HEK293T (cell line): Measurements from ENCODE around the gene MRGPRF.
"Not testable (repeated sequence)": the region's sequence is repeated elsewhere in the genome, so short reads cannot be mapped to it uniquely, and the experiment has no call there.

Source experiments
- FOXK2 ChIP-seq: fragments of 450-650 bp; IDR thresholded peaks from 2 replicates; pipeline ENCODE4 v1.6.1; 2016; ENCODE audit warnings: mild to moderate bottlenecking
- LEF1 ChIP-seq: fragments of 450-650 bp; IDR thresholded peaks from 2 replicates; pipeline ENCODE4 v1.6.1; 2017; ENCODE audit warnings: mild to moderate bottlenecking, borderline replicate concordance

DNA sequence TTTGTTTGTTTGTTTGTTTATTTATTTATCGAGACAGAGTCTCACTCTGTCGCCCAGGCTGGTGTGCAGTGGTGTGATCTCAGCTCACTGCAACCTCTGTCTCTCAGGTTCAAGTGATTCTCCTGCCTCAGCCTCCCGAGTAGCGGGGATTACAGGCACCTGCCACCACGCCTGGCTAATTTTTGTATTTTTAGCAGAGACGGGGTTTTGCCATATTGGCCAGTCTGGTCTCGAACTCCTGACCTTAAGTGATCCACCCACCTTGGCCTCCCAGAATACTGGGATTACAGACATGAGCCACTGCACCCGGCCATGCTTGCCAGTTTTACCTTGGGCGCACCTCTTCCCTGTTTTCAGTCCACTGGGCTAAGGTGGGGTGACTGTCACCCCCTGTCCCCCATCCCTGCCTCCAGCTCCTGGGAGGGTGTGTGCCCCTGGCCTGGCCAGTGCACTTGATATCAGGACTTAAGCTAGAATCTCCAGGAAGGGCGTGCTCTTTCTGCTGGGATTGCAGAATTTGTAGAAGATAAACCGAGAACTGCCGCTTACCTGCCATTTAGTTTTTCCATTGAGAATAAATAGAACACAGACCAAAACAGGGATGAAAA lies 13.2 kb downstream of the MRGPRF start:
- TF ChIP-seq LEF1, FOXK2: not testable (repeated sequence)
